ENCODE measurements around the gene BRAT1.
"Not testable (repeated sequence)": the region's sequence is repeated elsewhere in the genome, so short reads cannot be mapped to it uniquely, and the experiment has no call there.

BRAT1 gene

DNA sequence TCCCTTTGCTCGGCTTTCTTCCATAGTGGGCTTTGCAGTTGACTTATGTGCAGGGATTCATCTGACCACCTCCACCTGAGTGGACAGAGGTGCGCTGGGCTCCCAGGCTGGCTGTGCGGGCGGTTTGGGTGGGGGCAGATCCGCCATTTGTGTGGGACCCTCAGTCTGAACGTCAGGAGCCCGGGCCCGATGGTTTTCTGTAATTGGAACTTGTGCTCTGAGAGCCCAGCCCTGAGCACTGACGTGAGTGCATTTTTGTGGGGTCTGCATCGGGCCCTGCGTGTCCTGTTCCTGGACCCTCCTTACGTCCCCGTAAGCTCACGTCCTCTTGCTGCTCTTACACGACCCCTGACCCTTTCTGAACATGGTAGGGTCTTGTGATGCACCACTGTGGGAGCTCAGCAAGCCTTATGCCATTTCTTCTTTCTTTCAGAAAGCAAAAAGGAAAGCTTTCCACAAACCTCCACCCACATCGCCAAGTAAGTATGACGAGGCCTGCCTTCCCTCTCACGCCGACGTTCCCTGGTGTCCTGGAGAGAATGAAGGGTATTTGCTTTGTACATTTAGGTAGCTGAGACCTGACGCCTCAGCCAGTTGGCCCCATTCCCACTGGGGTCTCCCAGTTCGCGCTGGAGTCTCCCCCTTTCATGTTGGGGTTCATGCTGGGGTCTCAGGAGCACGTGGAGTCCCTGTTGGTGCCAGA, 13.3 kb upstream of the BRAT1 start:
- DNase-seq (ENCODE audit: low spot score) = no peak
- H3K4me3 ChIP-seq = no peak overlapping the region
- TF ChIP-seq, protein P1, sequence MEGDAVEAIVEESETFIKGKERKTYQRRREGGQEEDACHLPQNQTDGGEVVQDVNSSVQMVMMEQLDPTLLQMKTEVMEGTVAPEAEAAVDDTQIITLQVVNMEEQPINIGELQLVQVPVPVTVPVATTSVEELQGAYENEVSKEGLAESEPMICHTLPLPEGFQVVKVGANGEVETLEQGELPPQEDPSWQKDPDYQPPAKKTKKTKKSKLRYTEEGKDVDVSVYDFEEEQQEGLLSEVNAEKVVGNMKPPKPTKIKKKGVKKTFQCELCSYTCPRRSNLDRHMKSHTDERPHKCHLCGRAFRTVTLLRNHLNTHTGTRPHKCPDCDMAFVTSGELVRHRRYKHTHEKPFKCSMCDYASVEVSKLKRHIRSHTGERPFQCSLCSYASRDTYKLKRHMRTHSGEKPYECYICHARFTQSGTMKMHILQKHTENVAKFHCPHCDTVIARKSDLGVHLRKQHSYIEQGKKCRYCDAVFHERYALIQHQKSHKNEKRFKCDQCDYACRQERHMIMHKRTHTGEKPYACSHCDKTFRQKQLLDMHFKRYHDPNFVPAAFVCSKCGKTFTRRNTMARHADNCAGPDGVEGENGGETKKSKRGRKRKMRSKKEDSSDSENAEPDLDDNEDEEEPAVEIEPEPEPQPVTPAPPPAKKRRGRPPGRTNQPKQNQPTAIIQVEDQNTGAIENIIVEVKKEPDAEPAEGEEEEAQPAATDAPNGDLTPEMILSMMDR (IDR thresholded peaks at IDR 0.05) = no peak
- H3K27ac ChIP-seq = no peak overlapping the region

DNA sequence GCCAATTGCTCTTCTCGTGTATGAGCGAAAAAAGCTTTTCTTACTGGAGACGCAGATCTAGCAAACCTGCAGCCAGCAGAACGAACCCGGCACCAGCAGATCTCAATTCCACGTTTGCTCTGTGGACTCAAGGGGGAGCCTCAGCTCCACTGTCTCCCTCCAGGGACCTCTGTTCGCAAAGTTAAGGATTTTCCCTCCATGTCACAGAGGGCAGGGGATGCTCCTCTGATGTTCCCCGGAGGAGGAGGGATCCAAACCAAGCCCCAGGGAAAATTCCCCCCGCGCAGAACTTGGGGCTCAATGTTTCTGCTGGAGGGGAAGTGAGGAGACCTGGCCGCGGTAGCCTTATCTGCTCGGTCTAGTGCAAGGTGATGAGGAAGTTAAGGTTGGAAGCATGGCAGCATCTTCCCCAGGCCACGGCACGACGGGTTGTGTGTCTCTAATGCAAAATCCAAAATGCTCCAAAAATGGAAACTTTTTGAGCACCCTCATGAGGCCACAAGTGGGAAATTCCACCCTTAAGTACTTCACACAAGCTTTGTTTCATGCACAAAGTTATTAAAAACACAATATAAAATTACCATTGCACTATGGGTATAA, 12.5 kb upstream of the BRAT1 start:
- no peak for DNase-seq (ENCODE audit: low spot score)
- TF ChIP-seq, protein P1 (IDR thresholded peaks at IDR 0.05) = no peak
- peak overlapping the region; percentile 16 for H3K4me3 ChIP-seq
- H3K27ac ChIP-seq = no peak overlapping the region

DNA sequence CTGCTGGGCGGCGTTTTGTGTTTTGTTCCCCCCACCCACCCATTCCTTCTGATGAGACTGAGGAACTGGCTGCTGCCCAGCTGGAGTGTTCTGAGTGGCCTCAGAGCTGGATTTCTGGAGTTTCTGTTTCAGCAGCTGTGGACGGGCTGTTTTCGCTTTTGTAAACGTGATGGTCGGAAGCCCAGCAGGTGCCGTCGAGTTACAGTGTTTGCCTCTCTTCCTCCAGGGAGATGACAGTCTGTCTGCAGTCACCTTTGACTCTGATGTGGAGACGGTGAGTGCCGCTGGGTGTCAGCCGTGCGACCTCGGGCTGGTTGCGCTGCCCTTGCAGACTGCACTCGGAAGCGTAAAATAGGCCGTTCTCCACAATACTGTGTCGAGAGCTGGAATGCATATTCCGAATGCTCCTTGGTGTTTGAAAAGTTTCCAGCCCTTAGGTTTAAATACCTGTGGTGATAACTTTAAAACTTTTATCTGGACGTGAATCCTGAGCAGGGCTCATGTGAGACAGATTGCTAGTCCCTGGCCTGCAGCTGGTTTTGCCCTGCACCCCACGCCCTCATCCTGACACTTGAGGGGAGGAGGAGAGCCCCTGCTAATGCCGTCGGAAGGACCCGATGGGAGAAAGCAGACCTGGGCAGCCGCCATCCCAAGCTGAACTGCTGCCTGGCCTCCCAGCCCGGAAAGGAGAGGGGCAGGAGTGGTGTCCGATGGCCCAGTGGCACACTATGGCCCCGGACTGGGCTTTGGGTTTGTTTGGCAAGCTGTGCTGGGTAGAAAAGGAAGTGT, 11.8 kb upstream of the BRAT1 start:
- DNase-seq (ENCODE audit: low spot score) = no peak
- TF ChIP-seq, protein P1 (IDR thresholded peaks at IDR 0.05) = no peak
- H3K4me3 ChIP-seq = peak overlapping the region; percentile 16
- no peak overlapping the region for H3K27ac ChIP-seq

DNA sequence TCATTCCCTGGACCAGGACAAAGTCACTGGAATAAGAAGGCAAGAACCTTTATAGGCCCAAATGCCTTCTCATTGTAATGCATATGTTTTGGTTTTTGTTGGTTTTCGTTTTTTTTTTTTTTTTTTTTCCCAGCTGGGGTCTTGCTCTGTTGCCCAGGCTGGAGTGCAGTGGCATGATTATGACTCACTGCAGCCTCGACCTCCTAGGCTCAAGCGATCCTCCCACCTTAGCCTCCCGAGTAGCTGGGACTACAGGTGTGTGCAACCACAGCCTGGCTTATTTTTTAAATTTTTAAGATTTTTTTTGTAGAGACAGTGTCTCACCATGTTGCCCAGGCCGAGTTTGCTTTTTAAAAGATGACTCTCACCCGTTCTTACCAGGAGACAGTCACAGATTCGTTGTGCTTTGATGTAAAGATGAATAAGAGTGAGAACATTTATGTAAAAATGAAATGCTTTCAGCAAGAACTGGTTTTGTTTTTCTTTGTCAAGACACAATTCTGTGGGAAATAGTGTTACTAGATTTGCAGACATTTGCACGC, 11.1 kb upstream of the BRAT1 start:
- Histone ChIP-seq H3K4me3 (no peak overlapping the region), H3K27ac (no peak overlapping the region)
- no peak for DNase-seq (ENCODE audit: low spot score)
- TF ChIP-seq, protein P1 (IDR thresholded peaks at IDR 0.05) = no peak

DNA sequence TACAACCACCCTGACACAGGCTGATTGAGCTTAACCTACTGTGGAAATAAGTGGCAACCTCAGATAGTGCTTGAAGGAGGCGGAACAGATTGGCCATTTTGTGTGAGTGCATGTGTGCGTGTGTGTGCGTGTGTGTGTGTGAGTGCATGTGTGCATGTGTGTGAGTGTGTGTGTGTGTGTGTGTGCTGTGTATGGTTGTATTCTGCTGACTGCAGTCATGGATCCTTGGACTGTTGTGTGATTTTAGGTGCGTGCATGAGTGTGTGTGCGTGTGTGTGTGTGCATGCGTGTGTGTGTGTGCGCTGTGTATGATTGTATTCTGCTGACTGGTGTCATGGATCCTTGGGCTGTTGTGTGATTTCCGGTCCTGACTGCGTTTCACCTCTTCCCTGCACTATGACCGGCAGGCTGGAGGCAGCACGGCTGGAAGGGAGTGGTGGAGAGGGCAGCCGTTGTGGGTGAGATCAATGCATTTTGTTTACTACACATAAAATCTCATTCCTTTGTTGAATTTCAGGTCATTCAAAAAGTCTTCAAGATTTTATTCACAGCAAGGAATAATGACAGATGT, 9.7 kb upstream of the BRAT1 start:
- DNase-seq (ENCODE audit: low spot score) = no peak
- H3K27ac ChIP-seq = no peak overlapping the region

DNA sequence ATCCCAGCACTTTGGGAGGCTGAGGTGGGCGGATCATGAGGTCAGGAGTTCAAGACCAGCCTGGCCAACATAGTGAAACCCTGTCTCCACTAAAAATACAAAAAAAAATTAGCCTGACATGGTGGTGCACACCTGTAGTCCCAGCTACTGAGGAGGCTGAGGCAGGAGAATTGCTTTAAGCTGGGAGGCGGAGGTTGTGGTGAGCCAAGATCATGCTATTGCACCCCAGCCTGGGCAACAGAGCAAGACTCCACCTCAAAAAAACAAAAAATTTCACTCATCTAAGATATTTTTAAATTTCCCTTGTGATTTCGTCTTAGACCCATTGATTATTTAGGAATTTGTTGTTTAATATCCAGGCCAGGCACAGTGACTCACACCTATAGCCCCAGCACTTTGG, 8.6 kb upstream of the BRAT1 start:
- not testable (repeated sequence) for DNase-seq (ENCODE audit: low spot score); H3K4me3 ChIP-seq

More for the DNA sequence above, 9.7 kb upstream of the BRAT1 start:
- H3K4me3 ChIP-seq = no peak overlapping the region
- TF ChIP-seq, protein P1 (IDR thresholded peaks at IDR 0.05) = no peak

More for the DNA sequence above, 8.6 kb upstream of the BRAT1 start:
- not testable (repeated sequence) for H3K27ac ChIP-seq

All from coronary artery (tissue), 2 donors.